A673 (cell line): ENCODE results near the gene APLN. TPM values are rescaled to one million over a fixed set of nuclear protein-coding genes. Genes with fewer than 3 reads are reported as not detected.
A peak's percentile ranks its signal among the peaks of the same experiment; 100 is the strongest.

Source experiments
- BruUV-seq: library from RNA; stranded (reverse); fragments of 400-500 nt; replicated peaks from 2 replicates; lab custom pipeline; 2021; lab: Mats Ljungman, UMichigan
- CTCF ChIA-PET: fragments of 300-600 bp; sonication (Branson Sonifier 250); formaldehyde crosslinking; loops from one replicate; lab custom pipeline; 2022; ENCODE audit warnings: antibody characterized with exemption; lab: Charles Lee
- POLR2A ChIA-PET: fragments of 300-600 bp; sonication (Branson Sonifier 250); formaldehyde crosslinking; loops from one replicate; lab custom pipeline; 2022; ENCODE audit warnings: antibody characterized with exemption; ENCODE audit not compliant: low non-redundant PET; lab: Charles Lee
- DNase-seq: peaks from one replicate; pipeline ENCODE4 v3.0.0-alpha.2; 2015; ENCODE audit warnings: low spot score
- H3K27ac ChIP-seq: fragments of 200-600 bp; sonication (generic); 2 replicates; pipeline ENCODE4 v1.5.1; 2016; ENCODE audit warnings: mixed run types, low read depth, mild to moderate bottlenecking, mixed read lengths, antibody characterized with exemption, low read length; ENCODE audit not compliant: poor library complexity, severe bottlenecking
- H3K27me3 ChIP-seq: fragments of 200-600 bp; sonication (generic); replicated peaks from 2 replicates; pipeline ENCODE4 v1.6.1; 2017; ENCODE audit warnings: mixed run types, low read depth, mild to moderate bottlenecking, mixed read lengths, antibody characterized with exemption, low read length; ENCODE audit not compliant: insufficient read depth, poor library complexity
- H3K36me3 ChIP-seq: fragments of 200-600 bp; sonication (generic); 2 replicates; pipeline ENCODE4 v1.6.1; 2016; ENCODE audit warnings: mixed run types, mild to moderate bottlenecking, mixed read lengths, antibody characterized with exemption, low read length; ENCODE audit not compliant: insufficient read depth, poor library complexity, severe bottlenecking
- H3K4me1 ChIP-seq: fragments of 200-600 bp; sonication (generic); 2 replicates; pipeline ENCODE4 v1.6.1; 2017; ENCODE audit warnings: mixed run types, mild to moderate bottlenecking, mixed read lengths, antibody characterized with exemption, low read length; ENCODE audit not compliant: insufficient read depth, poor library complexity, severe bottlenecking
- H3K4me3 ChIP-seq: fragments of 200-600 bp; sonication (generic); 2 replicates; pipeline ENCODE4 v1.5.1; 2016; ENCODE audit warnings: low read depth, mixed run types, mild to moderate bottlenecking, mixed read lengths, low read length; ENCODE audit not compliant: poor library complexity, severe bottlenecking
- H3K9me3 ChIP-seq: fragments of 200-600 bp; sonication (generic); 2 replicates; pipeline ENCODE4 v1.6.1; 2016; ENCODE audit warnings: mixed run types, low read depth, mild to moderate bottlenecking, mixed read lengths, antibody characterized with exemption, low read length; ENCODE audit not compliant: poor library complexity, severe bottlenecking
- EZH2 ChIP-seq: fragments of 200-600 bp; sonication (generic); IDR thresholded peaks from 2 replicates; pipeline ENCODE4 v1.6.1; 2017; ENCODE audit warnings: borderline replicate concordance, low read depth, mild to moderate bottlenecking, mixed read lengths, antibody characterized with exemption, low read length; ENCODE audit not compliant: poor library complexity, severe bottlenecking
- intact Hi-C: fragments of 100-400 bp; cut with micrococcal nuclease; formaldehyde crosslinking; loops from one replicate; pipeline ENCODE4 v1.10.0; 2022; ENCODE audit not compliant: unreplicated experiment
- total RNA-seq: library from RNA; stranded (reverse); gene quantifications from 2 replicates; pipeline ENCODE4 v1.2.3, GENCODE V29; 2021
- TF ChIP-seq, protein P1 (sequence below): fragments of 300-800, 200-600 bp; sonication (generic); conservative IDR thresholded peaks from 2 replicates; pipeline ENCODE4 v1.5.1; 2017; ENCODE audit warnings: low read depth, mild to moderate bottlenecking, antibody characterized with exemption, low read length, moderate library complexity, mixed read lengths

Gene APLN
- total RNA-seq, 1 experiment from 2014 or later: 0.34 TPM

DNA sequence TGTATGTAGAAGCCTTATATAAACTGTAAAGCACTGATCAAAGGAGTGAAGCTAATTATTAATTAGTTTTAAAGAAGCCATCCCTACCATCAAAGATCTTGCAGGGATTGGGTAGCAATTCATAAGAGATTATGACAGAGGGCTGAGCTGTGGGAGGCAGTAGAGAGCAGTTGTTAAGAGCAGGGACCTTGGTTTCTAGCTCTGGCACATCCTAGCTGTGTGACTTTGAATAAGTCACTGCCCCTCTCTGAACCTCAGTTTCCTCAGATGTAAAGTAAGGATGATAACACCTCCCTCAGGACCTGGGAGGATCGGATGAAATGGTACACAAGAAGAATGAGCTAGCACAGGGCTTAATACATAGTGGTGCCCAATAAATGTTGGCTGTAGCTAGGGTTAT is 45.4 kb downstream of the APLN start:
- no peak for DNase-seq
- CTCF ChIA-PET: interaction anchor here (0.6 to 1.1 kb wide), 3 partner anchors 110 to 316 kb away, joined by 3 to 6 read pairs (median 3); no protein-coding TSS in a partner anchor
- POLR2A ChIA-PET: no interaction called here
- no peak overlapping the region for H3K4me3 ChIP-seq
- H3K4me1 ChIP-seq: peaks cover 5% of the 10 kb centered on the region
- intact Hi-C loops: loop anchor here (5.0 to 10.0 kb wide), 3 partner anchors 298 to 1308 kb away; partner anchors contain the start of gene UTP14A
- BruUV-seq: no TSS peak
- H3K27me3 ChIP-seq: no peaks in the 10 kb centered on the region
- TF ChIP-seq, protein P1, sequence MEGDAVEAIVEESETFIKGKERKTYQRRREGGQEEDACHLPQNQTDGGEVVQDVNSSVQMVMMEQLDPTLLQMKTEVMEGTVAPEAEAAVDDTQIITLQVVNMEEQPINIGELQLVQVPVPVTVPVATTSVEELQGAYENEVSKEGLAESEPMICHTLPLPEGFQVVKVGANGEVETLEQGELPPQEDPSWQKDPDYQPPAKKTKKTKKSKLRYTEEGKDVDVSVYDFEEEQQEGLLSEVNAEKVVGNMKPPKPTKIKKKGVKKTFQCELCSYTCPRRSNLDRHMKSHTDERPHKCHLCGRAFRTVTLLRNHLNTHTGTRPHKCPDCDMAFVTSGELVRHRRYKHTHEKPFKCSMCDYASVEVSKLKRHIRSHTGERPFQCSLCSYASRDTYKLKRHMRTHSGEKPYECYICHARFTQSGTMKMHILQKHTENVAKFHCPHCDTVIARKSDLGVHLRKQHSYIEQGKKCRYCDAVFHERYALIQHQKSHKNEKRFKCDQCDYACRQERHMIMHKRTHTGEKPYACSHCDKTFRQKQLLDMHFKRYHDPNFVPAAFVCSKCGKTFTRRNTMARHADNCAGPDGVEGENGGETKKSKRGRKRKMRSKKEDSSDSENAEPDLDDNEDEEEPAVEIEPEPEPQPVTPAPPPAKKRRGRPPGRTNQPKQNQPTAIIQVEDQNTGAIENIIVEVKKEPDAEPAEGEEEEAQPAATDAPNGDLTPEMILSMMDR: peak; percentile 39; the same call in 1 of the 2 replicates
- TF ChIP-seq EZH2: no peak
- H3K9me3 ChIP-seq: no peaks in the 10 kb centered on the region
- H3K27ac ChIP-seq: no peak overlapping the region
- no peaks in the 10 kb centered on the region for H3K36me3 ChIP-seq

DNA sequence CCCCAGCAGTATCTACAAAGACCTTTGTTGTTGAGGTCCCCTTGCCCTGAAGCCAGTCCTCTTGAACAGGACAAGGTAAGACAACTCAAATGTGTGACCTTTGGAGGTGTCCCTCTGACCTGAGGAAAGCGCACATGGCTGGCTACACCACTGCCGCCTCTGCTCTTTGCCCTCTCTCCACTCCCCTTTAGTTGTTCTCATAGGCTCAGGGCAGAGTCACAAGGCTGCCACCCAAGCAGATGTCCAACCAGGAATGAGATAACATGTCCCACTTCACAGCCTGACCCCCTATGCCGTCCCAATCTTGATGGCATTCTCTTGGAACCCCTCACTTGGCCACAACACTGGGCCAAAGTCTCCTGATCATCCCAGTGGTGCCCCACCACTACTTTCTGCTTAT is 46.3 kb downstream of the APLN start:
- POLR2A ChIA-PET: no interaction called here
- Histone ChIP-seq H3K27me3 (no peaks in the 10 kb centered on the region), H3K4me3 (no peak overlapping the region), H3K36me3 (no peaks in the 10 kb centered on the region), H3K9me3 (no peaks in the 10 kb centered on the region), H3K27ac (no peak overlapping the region), H3K4me1 (peaks cover 5% of the 10 kb centered on the region)
- no peak for DNase-seq
- CTCF ChIA-PET: interaction anchor here (1.2 kb wide), 1 partner anchor 118 kb away, joined by 4 read pairs; no protein-coding TSS in a partner anchor
- intact Hi-C loops: loop anchor here (5.0 to 10.0 kb wide), 3 partner anchors 299 to 1309 kb away; partner anchors contain the start of gene UTP14A
- no TSS peak for BruUV-seq
- TF ChIP-seq, protein P1: no peak
- TF ChIP-seq EZH2: no peak

DNA sequence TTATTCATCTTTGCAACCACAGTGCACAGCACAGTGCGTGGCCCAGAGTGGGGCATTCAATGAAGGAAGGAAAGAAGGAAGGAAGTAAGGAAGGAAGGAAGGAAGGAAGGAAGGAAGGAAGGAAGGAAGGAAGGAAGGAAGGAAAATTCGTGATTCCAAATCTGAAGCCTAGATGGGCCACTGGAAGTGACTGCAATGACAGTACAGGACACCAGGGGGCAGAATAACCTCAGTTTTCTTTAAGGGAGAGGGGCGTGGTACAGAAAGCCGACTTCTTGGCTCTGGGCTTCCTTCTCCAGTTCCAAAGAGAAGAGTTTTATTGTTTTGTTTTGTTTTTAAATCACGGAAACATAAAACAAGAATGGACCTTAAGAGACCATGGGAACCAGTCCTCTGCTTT is 47.8 kb downstream of the APLN start:
- CTCF ChIA-PET: no interaction called here
- DNase-seq: peak; percentile 79
- Histone ChIP-seq H3K27me3 (no peaks in the 10 kb centered on the region), H3K27ac (peak overlapping the region; percentile 55), H3K4me3 (no peak overlapping the region), H3K4me1 (peaks cover 5% of the 10 kb centered on the region), H3K9me3 (no peaks in the 10 kb centered on the region), H3K36me3 (no peaks in the 10 kb centered on the region)
- no peak for TF ChIP-seq EZH2
- TF ChIP-seq, protein P1: peak; percentile 78
- intact Hi-C loops: loop anchor here (1.0 to 10.0 kb wide), 6 partner anchors 122 to 1310 kb away; partner anchors contain the start of gene UTP14A
- POLR2A ChIA-PET: no interaction called here
- BruUV-seq: no TSS peak
